Measurements from ENCODE around the gene CLHC1. TPM values are rescaled to one million over a fixed set of nuclear protein-coding genes. Genes with fewer than 3 reads are reported as not detected.
A peak's percentile ranks its signal among the peaks of the same experiment; 100 is the strongest.
"Not testable (repeated sequence)": the region's sequence is repeated elsewhere in the genome, so short reads cannot be mapped to it uniquely, and the experiment has no call there.

The CLHC1 gene
- total RNA-seq, 2 experiments from 2014 or later, result 7.5 to 8.3 TPM

GRCh38 chr2:55247025-55247424 lies 14.9 kb upstream of the CLHC1 start:
- ChIA-PET CTCF (no interaction called here), POLR2A (interaction anchor here (0.7 to 1.3 kb wide), 2 partner anchors 8 to 9 kb away, joined by 3 read pairs; no protein-coding TSS in a partner anchor)
- Mint-ChIP-seq H3K4me1 (no peaks in the 10 kb centered on the region), H3K36me3 (ENCODE audit: low read depth) (peaks cover 45% of the 10 kb centered on the region), H3K27me3 (no peaks in the 10 kb centered on the region), H3K9me3 (no peaks in the 10 kb centered on the region), H3K27ac (no peak overlapping the region), H3K4me3 (no peak overlapping the region)
- DNase-seq, result no peak

- Mint-ChIP-seq H3K4me3 (no peak overlapping the region), H3K27ac (no peak overlapping the region), H3K36me3 (ENCODE audit: low read depth) (peaks cover 36% of the 10 kb centered on the region), H3K27me3 (no peaks in the 10 kb centered on the region), H3K4me1 (no peaks in the 10 kb centered on the region), H3K9me3 (no peaks in the 10 kb centered on the region)
- DNase-seq, result no peak
- POLR2A ChIA-PET, result no interaction called here
- CTCF ChIA-PET, result interaction anchor here (1.1 kb wide), 1 partner anchor 14 kb away, joined by 3 read pairs; no protein-coding TSS in a partner anchor
These were observed 13.3 kb upstream of the CLHC1 start for GRCh38 chr2:55245411-55245810.

- DNase-seq, result no peak
- CTCF ChIA-PET, result no interaction called here
- Mint-ChIP-seq H3K4me3 (no peak overlapping the region), H3K27ac (no peak overlapping the region), H3K9me3 (no peaks in the 10 kb centered on the region), H3K36me3 (ENCODE audit: low read depth) (peaks cover 25% of the 10 kb centered on the region), H3K27me3 (no peaks in the 10 kb centered on the region), H3K4me1 (peaks cover 3% of the 10 kb centered on the region)
- POLR2A ChIA-PET, result interaction anchor here (0.6 kb wide), 1 partner anchor 537 kb away, joined by 3 read pairs; no protein-coding TSS in a partner anchor
These were observed 10.5 kb upstream of the CLHC1 start for GRCh38 chr2:55242617-55243016.

- H3K9me3 Mint-ChIP-seq, H3K27me3 Mint-ChIP-seq, POLR2A ChIA-PET, H3K4me3 Mint-ChIP-seq, H3K4me1 Mint-ChIP-seq, DNase-seq, H3K27ac Mint-ChIP-seq, CTCF ChIA-PET: not testable (repeated sequence)
- peaks cover 20% of the 10 kb centered on the region for H3K36me3 Mint-ChIP-seq (ENCODE audit: low read depth)
These were observed 9.5 kb upstream of the CLHC1 start for GRCh38 chr2:55241582-55241981.

- no peak overlapping the region for H3K27ac Mint-ChIP-seq
- ChIA-PET CTCF (no interaction called here), POLR2A (no interaction called here)
- H3K27me3 Mint-ChIP-seq, result no peaks in the 10 kb centered on the region
- peaks cover 16% of the 10 kb centered on the region for H3K4me1 Mint-ChIP-seq
- H3K4me3 Mint-ChIP-seq, result no peak overlapping the region
- peaks cover 32% of the 10 kb centered on the region for H3K36me3 Mint-ChIP-seq (ENCODE audit: low read depth)
- DNase-seq, result no peak
- H3K9me3 Mint-ChIP-seq, result no peaks in the 10 kb centered on the region
These were observed 7.6 kb upstream of the CLHC1 start for GRCh38 chr2:55239656-55240222.

- peaks cover 48% of the 10 kb centered on the region for H3K36me3 Mint-ChIP-seq (ENCODE audit: low read depth)
- no peak for DNase-seq
- H3K4me1 Mint-ChIP-seq, result peaks cover 32% of the 10 kb centered on the region
- POLR2A ChIA-PET, result interaction anchor here (1.0 to 2.6 kb wide), 3 partner anchors 13 to 186 kb away, joined by 3 to 12 read pairs (median 4); partner anchors contain the start of gene CCDC88A
- no peaks in the 10 kb centered on the region for H3K27me3 Mint-ChIP-seq
- no peaks in the 10 kb centered on the region for H3K9me3 Mint-ChIP-seq
- CTCF ChIA-PET, result no interaction called here
- H3K4me3 Mint-ChIP-seq, result no peak overlapping the region
- H3K27ac Mint-ChIP-seq, result no peak overlapping the region
These were observed 5.0 kb upstream of the CLHC1 start for GRCh38 chr2:55236992-55237543.

- H3K4me3 Mint-ChIP-seq, result no peak overlapping the region
- ChIA-PET POLR2A (interaction anchor here (2.6 kb wide), 1 partner anchor 12 kb away, joined by 12 read pairs; no protein-coding TSS in a partner anchor), CTCF (no interaction called here)
- H3K27me3 Mint-ChIP-seq, result no peaks in the 10 kb centered on the region
- DNase-seq, result no peak
- H3K4me1 Mint-ChIP-seq, result peaks cover 42% of the 10 kb centered on the region
- H3K36me3 Mint-ChIP-seq (ENCODE audit: low read depth), result peaks cover 48% of the 10 kb centered on the region
- H3K27ac Mint-ChIP-seq, result no peak overlapping the region
- no peaks in the 10 kb centered on the region for H3K9me3 Mint-ChIP-seq
These were observed 3.8 kb upstream of the CLHC1 start for GRCh38 chr2:55235724-55236538.

- ChIA-PET CTCF (no interaction called here), POLR2A (no interaction called here)
- Mint-ChIP-seq H3K4me3 (peak overlapping the region; percentile 97), H3K4me1 (peaks cover 56% of the 10 kb centered on the region), H3K27ac (peak overlapping the region; percentile 96), H3K9me3 (no peaks in the 10 kb centered on the region), H3K36me3 (ENCODE audit: low read depth) (peaks cover 57% of the 10 kb centered on the region), H3K27me3 (no peaks in the 10 kb centered on the region)
- DNase-seq, result no peak
These were observed 1.5 kb upstream of the CLHC1 start for GRCh38 chr2:55233658-55233940.

GRCh38 chr2:55232863-55233657 lies 967 bp upstream of the CLHC1 start:
- Mint-ChIP-seq H3K4me3 (peak overlapping the region; percentile 97), H3K4me1 (peaks cover 62% of the 10 kb centered on the region), H3K27me3 (no peaks in the 10 kb centered on the region), H3K27ac (peak overlapping the region; percentile 96), H3K9me3 (no peaks in the 10 kb centered on the region), H3K36me3 (ENCODE audit: low read depth) (peaks cover 59% of the 10 kb centered on the region)
- POLR2A ChIA-PET, result interaction anchor here (0.5 to 1.5 kb wide), 15 partner anchors 10 to 1126 kb away, joined by 3 to 52 read pairs (median 5); partner anchors contain the start of genes CCDC88A, CFAP36, MTIF2 and PPP4R3B
- CTCF ChIA-PET, result interaction anchor here (1.0 to 1.5 kb wide), 2 partner anchors 10 to 37 kb away, joined by 3 to 4 read pairs; no protein-coding TSS in a partner anchor
- DNase-seq, result peak; percentile 55

GRCh38 chr2:55231546-55232083 lies 478 bp downstream of the CLHC1 start:
- no peak for DNase-seq
- ChIA-PET POLR2A (interaction anchor here (1.1 kb wide), 1 partner anchor 10 kb away, joined by 3 read pairs; no protein-coding TSS in a partner anchor), CTCF (no interaction called here)
- Mint-ChIP-seq H3K27me3 (no peaks in the 10 kb centered on the region), H3K4me1 (peaks cover 69% of the 10 kb centered on the region), H3K36me3 (ENCODE audit: low read depth) (peaks cover 62% of the 10 kb centered on the region), H3K4me3 (peak overlapping the region; percentile 97), H3K27ac (peak overlapping the region; percentile 96), H3K9me3 (no peaks in the 10 kb centered on the region)

- POLR2A ChIA-PET, result interaction anchor here (1.1 kb wide), 1 partner anchor 9 kb away, joined by 3 read pairs; no protein-coding TSS in a partner anchor
- CTCF ChIA-PET, result no interaction called here
- no peaks in the 10 kb centered on the region for H3K9me3 Mint-ChIP-seq
- peaks cover 64% of the 10 kb centered on the region for H3K4me1 Mint-ChIP-seq
- peak overlapping the region; percentile 97 for H3K4me3 Mint-ChIP-seq
- DNase-seq, result no peak
- H3K27ac Mint-ChIP-seq, result peak overlapping the region; percentile 6
- no peaks in the 10 kb centered on the region for H3K27me3 Mint-ChIP-seq
- H3K36me3 Mint-ChIP-seq (ENCODE audit: low read depth), result peaks cover 53% of the 10 kb centered on the region
These were observed 1.5 kb downstream of the CLHC1 start for GRCh38 chr2:55230551-55230950.

GRCh38 chr2:55229221-55229620 lies 2.9 kb downstream of the CLHC1 start:
- Mint-ChIP-seq H3K36me3 (ENCODE audit: low read depth) (peaks cover 39% of the 10 kb centered on the region), H3K27ac (no peak overlapping the region), H3K4me3 (no peak overlapping the region), H3K4me1 (peaks cover 54% of the 10 kb centered on the region), H3K9me3 (no peaks in the 10 kb centered on the region), H3K27me3 (no peaks in the 10 kb centered on the region)
- DNase-seq, result no peak
- CTCF ChIA-PET, result no interaction called here
- POLR2A ChIA-PET, result no interaction called here

Data from activated CD4-positive, alpha-beta memory T cell treated with anti-CD3 and anti-CD28 coated beads, Interleukin-2, amount 10 ng/mL, durations not matched to agents 7 days and 5 days (primary cell).